K562 (cell line): Measurements from ENCODE around the gene SAP30BP. TPM values are rescaled to one million over a fixed set of nuclear protein-coding genes. Genes with fewer than 3 reads are reported as not detected.

Experiments
- ARID1B ChIP-seq: fragments of 450-650 bp; IDR thresholded peaks from 2 replicates; pipeline ENCODE4 v1.6.1; 2016; ENCODE audit warnings: antibody characterized with exemption, mild to moderate bottlenecking, inconsistent platforms
- CSDE1 ChIP-seq, 2 experiments: fragments of 450-650 bp; IDR thresholded peaks; 2 replicates each; pipeline ENCODE4 v1.6.1; 2016; ENCODE audit warnings: mild to moderate bottlenecking in 1 of 2
- DPF2 ChIP-seq: fragments of 450-650 bp; IDR thresholded peaks from 2 replicates; pipeline ENCODE4 v1.6.1; 2016
- E2F3 ChIP-seq: fragments of 250-450 bp; sonication (Bioruptor Pico); IDR thresholded peaks from 2 replicates; pipeline ENCODE4 v1.4.0; 2020; ENCODE audit warnings: mild to moderate bottlenecking
- EZH2 ChIP-seq: IDR thresholded peaks from 2 replicates; pipeline ENCODE4 v1.6.1; 2012; ENCODE audit warnings: low read depth, mild to moderate bottlenecking, inconsistent platforms, low read length, borderline replicate concordance
- FOSL1 ChIP-seq: fragments of 200-800 bp; sonication (Bioruptor generic); conservative IDR thresholded peaks from 2 replicates; pipeline ENCODE4 v1.6.1; 2016; ENCODE audit warnings: missing genetic modification characterization, missing compliant biosample characterization
- ILF3 ChIP-seq: fragments of 450-650 bp; IDR thresholded peaks from 2 replicates; pipeline ENCODE4 v1.6.1; 2018; ENCODE audit warnings: antibody characterized with exemption, mild to moderate bottlenecking, moderate library complexity, borderline replicate concordance
- KLF10 ChIP-seq: fragments of 250-450 bp; sonication (Bioruptor Pico); IDR thresholded peaks from 2 replicates; pipeline ENCODE4 v1.6.1; 2021; ENCODE audit warnings: matching md5 sums
- NR1H2 ChIP-seq: sonication (generic); formaldehyde crosslinking; IDR thresholded peaks from 2 replicates; pipeline ENCODE4 v1.4.0; 2020; ENCODE audit warnings: mild to moderate bottlenecking, missing genetic modification reagents
- NR2C2 ChIP-seq, 2 experiments: fragments of 200-800 bp in 1 of 2; sonication (Bioruptor generic) in 1 of 2; sonication (generic) in 1 of 2; formaldehyde crosslinking in 1 of 2; IDR thresholded peaks; 2 replicates each; pipeline versions ENCODE4 v1.6.1 to v1.8.0; 2016 to 2022; ENCODE audit warnings: mild to moderate bottlenecking in 1 of 2, missing compliant biosample characterization in 1 of 2, missing genetic modification characterization in 1 of 2, missing genetic modification reagents in 1 of 2
- SMAD2 ChIP-seq: fragments of 150-350 bp; IDR thresholded peaks from 2 replicates; pipeline ENCODE4 v1.6.1; 2014; ENCODE audit warnings: low read depth, mild to moderate bottlenecking, low read length
- ZNF140 ChIP-seq: fragments of 250-450 bp; sonication (Bioruptor Pico); IDR thresholded peaks from 2 replicates; pipeline ENCODE4 v1.8.0; 2021; ENCODE audit warnings: moderate library complexity, mild to moderate bottlenecking, inconsistent platforms
- ZNF165 ChIP-seq: fragments of 250-450 bp; sonication (Bioruptor Pico); IDR thresholded peaks from 2 replicates; pipeline ENCODE4 v1.4.0; 2020; ENCODE audit warnings: borderline replicate concordance
- ZNF76 ChIP-seq: fragments of 250-450 bp; sonication (Bioruptor Pico); IDR thresholded peaks from 2 replicates; pipeline ENCODE4 v1.4.0; 2020; ENCODE audit warnings: mild to moderate bottlenecking, moderate library complexity, borderline replicate concordance
- polyA plus RNA-seq, 8 experiments: library from polyadenylated mRNA; depleted of rRNA in 4 of 8; stranded (reverse) in 5 of 8; unstranded in 3 of 8; fragments of >200 nt; fragmentation: Nextera tagmentation in 2 of 8; fragmentation: Illumina TruSeq in 1 of 8; extraction: Ambion mirVana in 2 of 8; extraction: Trizol in 1 of 8; gene quantifications; 2 replicates each; pipeline versions ENCODE4 v1.2.1 to v1.2.3, GENCODE V29; 2011 to 2014; ENCODE audit warnings: inconsistent platforms in 1 of 8, missing spikeins in 1 of 8
- total RNA-seq, 7 experiments: library from RNA; depleted of rRNA in 6 of 7; stranded (reverse); fragments of >200 nt in 6 of 7; fragmentation: Illumina TruSeq in 2 of 7; extraction: Trizol in 2 of 7; gene quantifications; 2 replicates each; pipeline versions ENCODE4 v1.2.1 to v1.2.3, GENCODE V29; 2011 to 2021; ENCODE audit warnings: low replicate concordance in 1 of 7
- TF ChIP-seq, protein P1 (sequence below): sonication (generic); formaldehyde crosslinking; IDR thresholded peaks from 2 replicates; pipeline ENCODE4 v1.8.1; 2022; ENCODE audit warnings: missing genetic modification reagents
- TF ChIP-seq, protein P2 (sequence below): IDR thresholded peaks from 2 replicates; pipeline ENCODE4 v1.6.1; 2011; ENCODE audit warnings: borderline replicate concordance, low read depth, mild to moderate bottlenecking, moderate library complexity, low read length; ENCODE audit not compliant: insufficient read depth, poor library complexity, severe bottlenecking
- TF ChIP-seq, protein P3 (sequence below), 3 experiments: fragments of 200-800 bp in 1 of 3; sonication (Bioruptor generic) in 1 of 3; sonication (generic) in 1 of 3; formaldehyde crosslinking in 1 of 3; IDR thresholded peaks; 2 replicates each; pipeline versions ENCODE4 v1.6.1 to v1.8.0; 2016 to 2022; ENCODE audit warnings: mild to moderate bottlenecking in 2 of 3, missing compliant biosample characterization in 2 of 3, missing genetic modification characterization in 2 of 3, missing genetic modification reagents in 1 of 3
- TF ChIP-seq, protein P4 (sequence below), 2 experiments: fragments of 450-650 bp; IDR thresholded peaks; 2 replicates each; pipeline ENCODE4 v1.6.1; 2016

The SAP30BP gene
- total and polyA plus RNA-seq, 9 of the 15 experiments (the other 6 are each of a cell fraction or from before 2014, with no cell fraction given), result 45.3 to 154 (median 71.7) TPM

DNA sequence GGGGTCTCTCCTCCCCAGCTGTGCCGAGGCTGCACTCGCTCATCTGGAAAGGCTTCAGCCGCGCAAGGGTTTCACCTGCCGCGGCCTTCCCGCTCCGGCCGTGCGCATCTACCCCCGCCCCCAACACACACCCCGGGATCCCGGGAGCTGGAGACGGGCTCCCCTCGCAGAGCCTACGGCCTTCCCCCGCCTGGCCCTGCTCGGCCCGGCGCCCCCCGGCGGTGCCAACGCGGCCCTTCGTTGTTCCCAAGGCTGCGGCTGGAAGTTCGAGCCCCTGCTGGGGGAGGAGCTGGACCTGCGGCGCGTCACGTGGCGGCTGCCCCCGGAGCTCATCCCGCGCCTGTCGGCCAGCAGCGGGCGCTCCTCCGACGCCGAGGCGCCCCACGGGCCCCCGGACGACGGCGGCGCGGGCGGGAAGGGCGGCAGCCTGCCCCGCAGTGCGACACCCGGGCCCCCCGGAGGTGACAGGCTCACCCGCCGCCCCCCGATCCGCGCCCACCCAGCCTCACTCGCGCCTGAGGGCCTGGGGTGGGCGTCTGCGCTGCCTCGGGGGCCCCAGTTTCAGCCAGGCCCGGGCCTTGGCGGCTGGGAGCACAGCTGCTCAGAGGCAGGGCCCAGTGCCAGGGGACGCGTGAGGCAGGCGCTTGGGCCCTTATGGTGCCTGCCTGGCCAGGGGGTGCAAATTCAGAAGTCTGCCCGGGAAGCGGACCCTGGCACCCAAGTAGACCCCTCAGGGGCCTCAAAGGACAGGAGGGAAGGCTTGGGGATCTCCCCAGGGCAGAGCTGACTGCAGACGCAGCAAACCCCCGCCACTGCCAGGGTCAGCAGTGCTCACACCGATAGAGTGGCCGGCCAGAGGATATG is 86.6 kb downstream of the SAP30BP start (continued):
- TF ChIP-seq, protein P1, sequence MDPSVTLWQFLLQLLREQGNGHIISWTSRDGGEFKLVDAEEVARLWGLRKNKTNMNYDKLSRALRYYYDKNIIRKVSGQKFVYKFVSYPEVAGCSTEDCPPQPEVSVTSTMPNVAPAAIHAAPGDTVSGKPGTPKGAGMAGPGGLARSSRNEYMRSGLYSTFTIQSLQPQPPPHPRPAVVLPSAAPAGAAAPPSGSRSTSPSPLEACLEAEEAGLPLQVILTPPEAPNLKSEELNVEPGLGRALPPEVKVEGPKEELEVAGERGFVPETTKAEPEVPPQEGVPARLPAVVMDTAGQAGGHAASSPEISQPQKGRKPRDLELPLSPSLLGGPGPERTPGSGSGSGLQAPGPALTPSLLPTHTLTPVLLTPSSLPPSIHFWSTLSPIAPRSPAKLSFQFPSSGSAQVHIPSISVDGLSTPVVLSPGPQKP (CRISPR knock-in tag), result no peak
- TF ChIP-seq DPF2 (no peak), ILF3 (0 out of 2 replicates have a peak, but pooled peaks have one; percentile 64), CSDE1 (IDR thresholded peaks at IDR 0.05) (no peak), E2F3 (peak; percentile 84), ZNF140 (no peak), KLF10 (CRISPR knock-in tag) (no peak), EZH2 (no peak), ZNF165 (CRISPR knock-in tag) (no peak), NR1H2 (CRISPR knock-in tag) (peak; percentile 30; the same call in 1 of the 2 replicates), FOSL1 (tag) (peak; percentile 38; the same call in 1 of the 2 replicates), SMAD2 (no peak), NR2C2 (CRISPR knock-in tag; IDR thresholded peaks at IDR 0.05) (no peak), NR2C2 (tag; IDR thresholded peaks at IDR 0.05) (0 out of 2 replicates have a peak, but pooled peaks have one; percentile 20), ARID1B (peak; percentile 17; the same call in 1 of the 2 replicates), ZNF76 (CRISPR knock-in tag) (no peak)
- TF ChIP-seq, protein P2, sequence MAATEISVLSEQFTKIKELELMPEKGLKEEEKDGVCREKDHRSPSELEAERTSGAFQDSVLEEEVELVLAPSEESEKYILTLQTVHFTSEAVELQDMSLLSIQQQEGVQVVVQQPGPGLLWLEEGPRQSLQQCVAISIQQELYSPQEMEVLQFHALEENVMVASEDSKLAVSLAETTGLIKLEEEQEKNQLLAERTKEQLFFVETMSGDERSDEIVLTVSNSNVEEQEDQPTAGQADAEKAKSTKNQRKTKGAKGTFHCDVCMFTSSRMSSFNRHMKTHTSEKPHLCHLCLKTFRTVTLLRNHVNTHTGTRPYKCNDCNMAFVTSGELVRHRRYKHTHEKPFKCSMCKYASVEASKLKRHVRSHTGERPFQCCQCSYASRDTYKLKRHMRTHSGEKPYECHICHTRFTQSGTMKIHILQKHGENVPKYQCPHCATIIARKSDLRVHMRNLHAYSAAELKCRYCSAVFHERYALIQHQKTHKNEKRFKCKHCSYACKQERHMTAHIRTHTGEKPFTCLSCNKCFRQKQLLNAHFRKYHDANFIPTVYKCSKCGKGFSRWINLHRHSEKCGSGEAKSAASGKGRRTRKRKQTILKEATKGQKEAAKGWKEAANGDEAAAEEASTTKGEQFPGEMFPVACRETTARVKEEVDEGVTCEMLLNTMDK, result peak; percentile 92
- TF ChIP-seq, protein P3, sequence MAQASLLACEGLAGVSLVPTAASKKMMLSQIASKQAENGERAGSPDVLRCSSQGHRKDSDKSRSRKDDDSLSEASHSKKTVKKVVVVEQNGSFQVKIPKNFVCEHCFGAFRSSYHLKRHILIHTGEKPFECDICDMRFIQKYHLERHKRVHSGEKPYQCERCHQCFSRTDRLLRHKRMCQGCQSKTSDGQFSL (CRISPR knock-in tag; IDR thresholded peaks at IDR 0.05), result no peak; the same call in 1 of the 2 replicates
- TF ChIP-seq, protein P3 (tag; IDR thresholded peaks at IDR 0.05), result no peak
- TF ChIP-seq, protein P4, sequence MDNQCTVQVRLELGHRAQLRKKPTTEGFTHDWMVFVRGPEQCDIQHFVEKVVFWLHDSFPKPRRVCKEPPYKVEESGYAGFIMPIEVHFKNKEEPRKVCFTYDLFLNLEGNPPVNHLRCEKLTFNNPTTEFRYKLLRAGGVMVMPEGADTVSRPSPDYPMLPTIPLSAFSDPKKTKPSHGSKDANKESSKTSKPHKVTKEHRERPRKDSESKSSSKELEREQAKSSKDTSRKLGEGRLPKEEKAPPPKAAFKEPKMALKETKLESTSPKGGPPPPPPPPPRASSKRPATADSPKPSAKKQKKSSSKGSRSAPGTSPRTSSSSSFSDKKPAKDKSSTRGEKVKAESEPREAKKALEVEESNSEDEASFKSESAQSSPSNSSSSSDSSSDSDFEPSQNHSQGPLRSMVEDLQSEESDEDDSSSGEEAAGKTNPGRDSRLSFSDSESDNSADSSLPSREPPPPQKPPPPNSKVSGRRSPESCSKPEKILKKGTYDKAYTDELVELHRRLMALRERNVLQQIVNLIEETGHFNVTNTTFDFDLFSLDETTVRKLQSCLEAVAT (IDR thresholded peaks at IDR 0.05), result no peak
